Amniotic stem cell (primary cell): ENCODE results near the gene POU6F2.

Source experiments
- DNase-seq: peaks from one replicate; lab custom pipeline; 2025; lab: John Stamatoyannopoulos, UW

POU6F2 gene

DNA sequence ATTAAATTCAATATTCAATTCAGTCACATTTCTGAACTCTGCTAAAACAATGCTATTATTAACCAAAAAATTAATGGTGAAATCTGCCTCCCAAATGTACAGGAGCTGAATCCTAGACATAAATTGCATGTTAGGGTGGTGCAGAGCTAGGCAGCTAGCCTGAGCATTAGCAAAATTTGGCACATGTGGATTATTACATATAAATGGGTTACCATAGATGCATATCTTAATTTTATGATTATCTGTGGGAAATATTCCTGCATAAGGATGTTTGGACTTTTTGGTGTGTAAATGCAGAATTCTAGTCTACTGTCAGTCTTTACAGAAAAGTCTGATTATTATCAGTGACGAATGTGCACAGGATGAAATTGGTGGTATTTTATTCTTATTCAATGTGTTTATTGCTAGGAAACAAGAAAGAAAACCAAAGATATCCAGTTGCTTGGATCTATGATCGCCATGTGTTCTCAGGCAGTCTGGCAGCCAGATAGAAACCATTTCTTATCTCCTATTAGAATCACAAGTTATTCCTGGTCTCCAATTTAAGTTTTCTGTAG is 150.7 kb downstream of the POU6F2 start:
- no peak for DNase-seq

DNA sequence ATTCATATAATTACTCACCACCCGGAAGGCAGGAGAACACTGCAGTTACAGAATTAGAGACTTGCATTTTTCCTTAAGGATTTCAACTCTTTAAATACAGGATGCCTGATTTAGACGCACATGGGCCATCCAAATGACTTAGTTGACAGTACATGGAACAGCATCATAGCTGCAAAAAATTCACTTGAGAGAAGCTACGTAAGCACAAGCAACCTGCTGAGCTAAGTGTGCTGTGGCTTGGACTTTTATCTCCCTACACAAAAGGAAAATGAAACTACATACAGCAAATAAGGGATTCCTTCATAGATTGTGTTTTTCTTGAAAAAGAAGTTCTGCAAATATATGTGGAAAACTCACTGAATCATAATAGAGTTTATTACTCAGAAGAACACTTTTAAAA is 152.6 kb downstream of the POU6F2 start:
- no peak for DNase-seq

DNA sequence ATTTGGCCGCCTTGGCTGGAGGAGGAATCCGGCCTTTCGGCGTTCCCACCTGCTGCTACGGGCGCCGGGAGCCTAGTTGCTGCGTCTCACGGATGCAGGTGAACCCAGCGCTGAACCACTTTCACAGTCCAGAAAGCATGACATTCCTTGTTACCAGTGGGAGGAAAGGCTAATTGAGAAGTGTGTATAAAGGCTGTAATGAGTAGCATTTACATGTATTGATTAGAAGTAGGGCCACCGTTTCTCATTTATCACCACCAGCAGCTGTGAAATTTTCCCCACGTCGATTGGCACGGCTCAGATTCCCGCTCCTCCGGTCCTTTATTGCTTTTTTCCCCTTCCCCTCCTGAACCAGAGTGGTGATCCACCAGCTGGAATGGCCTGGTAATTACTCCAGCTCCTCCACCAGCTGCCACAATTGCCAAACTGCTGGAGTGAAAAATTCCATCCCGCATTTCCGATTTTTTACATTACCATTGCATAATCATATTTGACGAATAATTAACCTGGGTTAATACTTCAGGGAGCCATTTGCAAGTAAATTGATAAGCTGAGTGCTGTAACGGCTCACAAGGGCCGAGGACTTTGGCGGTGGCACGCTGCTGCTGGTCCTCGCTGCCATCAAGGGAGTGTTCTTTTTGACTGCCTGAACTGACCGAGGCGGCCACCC is 153.3 kb downstream of the POU6F2 start:
- no peak for DNase-seq

DNA sequence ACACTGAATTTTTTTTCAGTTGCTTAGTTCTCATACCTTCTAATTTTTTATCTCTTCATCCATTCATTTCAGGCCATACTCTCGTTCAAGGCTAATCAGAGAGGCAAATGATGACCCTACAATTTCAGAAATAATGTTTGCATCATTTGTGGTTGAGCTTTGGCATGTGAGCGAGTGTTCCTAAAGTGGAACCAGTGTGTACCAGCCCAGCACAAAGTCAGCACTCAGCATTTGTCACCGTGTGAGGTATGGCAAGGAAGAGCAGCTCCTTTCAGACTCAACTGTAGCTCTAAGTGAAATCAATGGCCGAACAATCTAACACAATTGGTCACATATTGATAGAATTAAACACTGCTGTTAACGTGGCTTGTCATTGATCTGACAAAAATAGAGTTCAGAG is 154.6 kb downstream of the POU6F2 start:
- DNase-seq = no peak

DNA sequence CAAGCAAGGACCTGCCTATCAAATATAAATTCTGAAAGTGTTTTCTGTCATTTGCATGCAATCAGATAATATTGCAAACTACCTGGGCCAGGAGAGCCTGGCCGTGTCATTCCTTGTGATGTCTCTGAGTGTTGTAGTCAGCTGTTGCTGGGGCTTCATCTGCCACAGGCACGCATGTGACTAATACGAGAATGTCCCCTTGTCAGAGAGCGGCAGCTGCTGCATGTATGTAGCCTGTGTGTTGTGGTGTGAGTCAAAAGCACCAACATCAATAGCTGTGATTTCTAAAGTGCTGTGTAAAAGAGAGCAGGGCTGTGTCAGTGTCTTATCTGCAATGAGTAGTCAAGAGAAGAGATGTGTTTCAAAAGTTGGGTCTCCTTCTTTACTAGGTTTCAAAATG is 155.4 kb downstream of the POU6F2 start:
- no peak for DNase-seq

DNA sequence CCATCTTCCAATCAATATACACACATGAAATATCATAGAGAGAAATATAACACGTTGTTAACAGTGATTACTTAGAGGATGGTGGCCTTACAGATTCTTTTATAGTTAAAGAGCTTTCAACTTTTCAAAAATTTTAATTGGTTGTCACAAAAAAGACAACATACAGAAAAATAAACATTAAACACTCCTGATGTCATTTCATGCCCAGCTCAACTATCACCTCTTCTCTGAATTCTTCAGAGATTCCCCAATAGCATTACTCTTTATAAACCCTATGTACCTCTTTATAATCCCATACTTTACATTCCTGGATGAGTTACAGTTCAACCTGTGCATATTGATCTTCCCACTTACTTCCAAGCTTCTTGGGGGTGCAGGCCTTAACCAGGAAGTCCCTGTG is 159.8 kb downstream of the POU6F2 start:
- DNase-seq = no peak

DNA sequence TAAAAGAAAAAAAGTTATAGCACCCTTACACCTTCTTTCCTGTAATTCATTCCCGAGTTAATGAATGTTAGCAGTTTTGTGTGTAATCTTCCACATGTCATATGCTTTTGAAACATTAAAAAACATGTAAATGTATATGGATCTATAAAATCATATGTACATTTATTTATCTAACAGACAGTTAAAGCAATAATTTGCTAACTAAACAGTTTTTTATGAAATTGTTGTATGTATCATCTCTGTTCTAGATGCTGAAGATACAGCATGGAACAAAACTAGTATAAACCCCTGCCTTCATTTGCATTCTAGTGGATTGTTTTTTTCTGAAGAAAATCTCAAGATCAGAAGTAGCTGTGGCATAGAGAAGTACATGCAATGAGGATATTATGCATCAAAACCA is 165.0 kb downstream of the POU6F2 start:
- no peak for DNase-seq

GRCh38 chr7:39144420-39144819 is 166.7 kb downstream of the POU6F2 start:
- no peak for DNase-seq

DNA sequence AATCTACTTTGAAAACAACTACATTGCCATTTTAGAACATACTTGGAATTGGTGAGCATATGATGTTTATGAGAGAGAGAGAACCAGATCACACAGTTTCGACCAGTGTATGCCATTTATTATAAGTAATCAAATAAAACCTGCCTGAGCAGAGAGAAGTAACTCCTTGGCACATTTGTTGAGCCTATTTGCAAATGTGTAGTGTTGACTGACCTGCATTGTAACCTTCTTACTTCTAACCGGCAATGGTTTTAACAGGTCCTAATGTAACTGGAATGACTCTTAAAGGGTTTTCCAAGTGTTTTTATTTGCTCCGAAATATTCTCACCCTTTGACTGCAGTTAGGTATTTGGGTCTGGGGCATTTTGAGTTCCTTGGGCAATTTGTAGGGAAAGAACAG is 167.6 kb downstream of the POU6F2 start:
- no peak for DNase-seq

DNA sequence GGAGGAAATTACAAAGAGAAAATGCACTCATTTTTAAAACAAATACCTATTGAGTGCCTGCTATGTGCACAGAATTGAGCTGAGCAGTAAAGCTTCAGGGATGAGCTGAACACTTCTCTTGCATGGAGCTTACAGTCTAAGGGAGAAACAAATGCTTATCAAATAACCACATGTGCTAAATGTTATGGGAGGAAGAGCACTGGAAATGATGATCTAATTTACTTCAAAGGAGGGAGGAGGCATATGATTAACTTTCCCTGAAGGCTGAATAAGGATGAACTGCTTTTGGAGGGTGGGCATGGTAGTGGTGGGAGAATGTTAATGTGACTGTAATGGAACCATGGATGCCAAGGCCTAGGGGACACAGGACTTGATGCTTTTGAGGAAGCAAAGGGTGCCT is 168.2 kb downstream of the POU6F2 start:
- no peak for DNase-seq

DNA sequence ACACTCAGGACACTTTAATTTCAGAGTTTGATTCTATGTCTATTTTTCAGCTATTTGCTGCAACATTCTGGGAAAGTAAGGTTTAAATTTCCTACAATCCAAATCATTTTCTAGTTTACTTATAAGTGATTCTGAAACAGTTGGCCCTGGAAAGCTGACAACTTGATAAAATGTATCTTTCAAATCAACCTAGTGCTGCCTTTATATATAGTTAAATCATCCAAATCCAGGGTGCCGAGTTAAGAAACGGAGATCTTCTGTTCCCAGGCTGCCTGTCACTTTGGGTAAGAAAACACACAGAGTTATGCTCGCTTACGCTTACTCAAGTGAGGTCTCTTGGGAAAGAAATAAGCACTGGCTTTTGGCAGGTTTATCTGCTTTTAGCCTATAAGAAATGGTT is 175.0 kb downstream of the POU6F2 start:
- no peak for DNase-seq

GRCh38 chr7:39153113-39153512 is 175.4 kb downstream of the POU6F2 start:
- DNase-seq = no peak

DNA sequence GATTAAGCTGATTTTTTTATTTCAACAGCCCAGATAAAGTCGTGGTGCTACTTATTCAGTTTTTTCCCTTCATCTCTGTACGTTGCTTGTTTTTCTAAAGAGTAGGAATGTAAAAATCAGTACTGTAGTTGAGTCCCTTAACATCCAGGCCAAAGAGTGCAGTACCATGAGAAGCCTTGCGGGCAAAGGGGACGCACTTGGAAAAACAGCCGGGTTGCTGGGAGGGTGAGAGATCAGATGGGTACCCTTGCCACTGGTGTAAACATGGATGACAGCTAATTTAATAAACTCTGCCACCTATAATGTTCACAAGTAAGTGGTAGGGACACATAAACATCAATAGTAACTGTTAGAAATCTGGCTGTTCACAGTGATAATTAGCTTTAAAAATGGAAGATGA is 175.9 kb downstream of the POU6F2 start:
- DNase-seq = no peak

GRCh38 chr7:39154815-39155214 is 177.1 kb downstream of the POU6F2 start:
- no peak for DNase-seq

DNA sequence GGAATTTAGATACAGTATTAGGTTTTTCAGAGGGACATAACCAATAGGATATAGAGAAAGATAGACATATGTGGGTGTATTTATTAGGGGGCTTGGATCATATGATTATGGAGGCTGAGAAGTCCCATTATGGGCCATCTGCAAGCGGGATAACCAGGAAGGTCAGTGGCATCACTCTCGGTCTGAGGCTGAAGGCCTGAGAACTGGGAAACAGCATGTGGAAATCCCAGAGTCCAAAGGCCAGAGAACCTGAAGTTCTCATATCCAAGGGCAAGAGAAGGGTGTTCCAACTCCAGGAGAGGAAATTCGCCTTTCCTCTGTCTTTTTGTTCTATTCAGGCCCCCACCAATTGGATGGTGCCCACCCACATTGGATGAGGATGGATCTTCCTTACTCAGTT is 180.7 kb downstream of the POU6F2 start:
- no peak for DNase-seq

DNA sequence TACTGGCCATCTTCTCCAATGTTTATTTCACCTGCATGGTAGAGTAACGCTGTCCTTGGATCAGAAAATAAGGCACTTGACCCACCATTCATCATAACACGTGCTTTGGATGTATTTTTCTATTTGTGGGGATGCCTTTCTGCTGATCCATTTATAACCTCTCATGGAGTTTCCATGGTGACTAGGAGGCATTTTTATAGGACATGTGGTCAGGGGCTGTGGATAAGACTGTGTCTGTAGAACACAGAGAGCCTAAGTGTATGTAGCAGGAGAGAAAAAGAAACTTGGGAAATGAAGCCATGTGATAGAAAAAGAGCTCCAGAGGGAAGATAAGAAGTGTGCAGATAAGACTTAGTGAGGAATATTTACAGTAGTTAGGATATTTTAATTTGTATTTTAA is 184.2 kb downstream of the POU6F2 start:
- no peak for DNase-seq

DNA sequence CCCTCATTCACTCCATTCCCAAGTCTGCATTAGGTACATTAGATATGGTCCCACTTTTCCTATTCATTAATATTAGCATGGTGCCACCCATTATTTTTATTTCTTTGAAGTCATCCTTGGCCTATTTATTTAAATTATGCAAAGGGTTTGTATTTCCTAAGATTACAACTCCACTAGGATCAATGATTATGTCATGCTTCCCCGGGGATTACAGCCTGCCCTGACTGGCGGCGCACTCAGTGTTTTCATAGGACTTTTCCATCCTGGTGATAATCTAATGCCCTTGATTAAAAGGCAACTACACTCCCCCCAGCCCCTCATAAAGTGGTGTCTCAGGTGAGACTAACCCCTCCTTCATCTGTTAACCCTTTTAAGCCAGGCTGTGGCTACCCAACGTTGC is 187.2 kb downstream of the POU6F2 start:
- DNase-seq = no peak

- DNase-seq = no peak
Observed at GRCh38 chr7:39168403-39169098, 190.8 kb downstream of the POU6F2 start.

GRCh38 chr7:39172137-39172536 is 194.4 kb downstream of the POU6F2 start:
- DNase-seq = no peak

GRCh38 chr7:39181398-39181797 is 203.7 kb downstream of the POU6F2 start:
- no peak for DNase-seq

- no peak for DNase-seq
Observed at GRCh38 chr7:39183796-39184195, 206.1 kb downstream of the POU6F2 start.

GRCh38 chr7:39184391-39184790 is 206.7 kb downstream of the POU6F2 start:
- no peak for DNase-seq

DNA sequence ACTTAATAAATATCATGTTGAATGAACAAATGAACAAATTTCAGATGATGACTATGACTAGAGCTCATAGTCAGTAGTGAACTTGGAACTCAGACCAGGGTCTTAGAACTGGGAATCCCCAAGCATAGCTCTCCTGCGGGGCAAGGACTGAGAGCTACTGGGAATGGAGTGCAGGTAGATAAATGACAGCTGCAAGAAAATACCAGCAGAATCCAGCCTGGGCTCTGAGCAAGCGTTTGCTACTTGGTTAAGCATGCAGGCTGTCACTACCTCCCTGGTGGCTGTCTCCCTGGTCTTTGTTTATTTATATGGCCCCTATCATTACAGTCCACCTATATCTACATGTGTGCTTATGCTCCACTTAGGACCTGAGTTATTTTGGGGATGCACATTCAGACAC is 208.4 kb downstream of the POU6F2 start:
- DNase-seq = no peak

GRCh38 chr7:39186671-39187070 is 209.0 kb downstream of the POU6F2 start:
- DNase-seq = no peak
